ENCODE results near the gene PALLD. TPM values are rescaled to one million over a fixed set of nuclear protein-coding genes. Genes with fewer than 3 reads are reported as not detected.

The PALLD gene
- total and polyA plus RNA-seq, 12 donors = 30.3 to 203 (median 90.5) TPM

- intact Hi-C loops (cut with DNase I) = no loop called here
- Histone ChIP-seq H3K27ac (no peak overlapping the region), H3K4me3 (no peak overlapping the region), H3K4me1 (replicated peaks in 1 of 2) (no peaks in the 10 kb centered on the region), H3K9me3 (replicated peaks in 1 of 3) (no peaks in the 10 kb centered on the region), H3K36me3 (replicated peaks in 1 of 2) (no peaks in the 10 kb centered on the region), H3K27me3 (no peaks in the 10 kb centered on the region)
- TF ChIP-seq, protein P1, sequence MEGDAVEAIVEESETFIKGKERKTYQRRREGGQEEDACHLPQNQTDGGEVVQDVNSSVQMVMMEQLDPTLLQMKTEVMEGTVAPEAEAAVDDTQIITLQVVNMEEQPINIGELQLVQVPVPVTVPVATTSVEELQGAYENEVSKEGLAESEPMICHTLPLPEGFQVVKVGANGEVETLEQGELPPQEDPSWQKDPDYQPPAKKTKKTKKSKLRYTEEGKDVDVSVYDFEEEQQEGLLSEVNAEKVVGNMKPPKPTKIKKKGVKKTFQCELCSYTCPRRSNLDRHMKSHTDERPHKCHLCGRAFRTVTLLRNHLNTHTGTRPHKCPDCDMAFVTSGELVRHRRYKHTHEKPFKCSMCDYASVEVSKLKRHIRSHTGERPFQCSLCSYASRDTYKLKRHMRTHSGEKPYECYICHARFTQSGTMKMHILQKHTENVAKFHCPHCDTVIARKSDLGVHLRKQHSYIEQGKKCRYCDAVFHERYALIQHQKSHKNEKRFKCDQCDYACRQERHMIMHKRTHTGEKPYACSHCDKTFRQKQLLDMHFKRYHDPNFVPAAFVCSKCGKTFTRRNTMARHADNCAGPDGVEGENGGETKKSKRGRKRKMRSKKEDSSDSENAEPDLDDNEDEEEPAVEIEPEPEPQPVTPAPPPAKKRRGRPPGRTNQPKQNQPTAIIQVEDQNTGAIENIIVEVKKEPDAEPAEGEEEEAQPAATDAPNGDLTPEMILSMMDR (IDR thresholded peaks at IDR 0.05) = no peak
- TF ChIP-seq POLR2A (IDR thresholded peaks at IDR 0.05) = no peak
- no peak for DNase-seq
- WGBS, 4 donors = 97% methylated on average over 4 of the region's 4 CpGs
Measured at GRCh38 chr4:168537086-168537485, 40.2 kb downstream of the PALLD start.

- Histone ChIP-seq H3K27me3 (no peaks in the 10 kb centered on the region), H3K36me3 (replicated peaks in 1 of 2) (no peaks in the 10 kb centered on the region), H3K27ac (no peak overlapping the region), H3K4me1 (replicated peaks in 1 of 2) (no peaks in the 10 kb centered on the region), H3K4me3 (no peak overlapping the region), H3K9me3 (replicated peaks in 1 of 3) (no peaks in the 10 kb centered on the region)
- DNase-seq = no peak
- 58 to 73% (median 64%) methylated on average over 3 of the region's 3 CpGs for WGBS, 4 donors
- TF ChIP-seq POLR2A (IDR thresholded peaks at IDR 0.05) = no peak
- TF ChIP-seq, protein P1 (IDR thresholded peaks at IDR 0.05) = no peak
- intact Hi-C loops (cut with DNase I) = no loop called here
Measured at GRCh38 chr4:168537571-168537970, 40.7 kb downstream of the PALLD start.

DNA sequence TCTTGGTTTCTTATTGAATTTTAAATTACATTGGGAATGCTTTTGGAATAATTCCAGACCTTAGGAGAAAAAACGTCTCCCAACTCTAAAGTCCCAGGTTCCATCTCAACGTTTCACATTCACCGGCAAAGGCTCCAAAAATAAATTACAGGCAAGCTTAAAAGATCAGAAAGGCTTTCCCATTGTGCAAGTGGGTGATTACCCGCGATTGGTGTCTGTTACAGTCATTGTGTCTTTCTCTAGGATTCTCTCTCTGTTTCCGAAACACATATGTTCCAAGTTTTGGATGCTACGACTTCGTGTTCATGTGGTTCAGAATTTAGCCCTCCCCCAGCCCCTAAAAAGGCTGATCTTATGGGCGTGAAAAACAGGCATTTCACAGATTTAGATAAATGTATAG is 41.8 kb downstream of the PALLD start:
- Histone ChIP-seq H3K27ac (no peak overlapping the region), H3K27me3 (no peaks in the 10 kb centered on the region), H3K9me3 (replicated peaks in 1 of 3) (no peaks in the 10 kb centered on the region), H3K36me3 (replicated peaks in 1 of 2) (no peaks in the 10 kb centered on the region), H3K4me1 (replicated peaks in 1 of 2) (no peaks in the 10 kb centered on the region), H3K4me3 (no peak overlapping the region)
- no peak for DNase-seq
- intact Hi-C loops (cut with DNase I) = no loop called here
- no peak for TF ChIP-seq POLR2A (IDR thresholded peaks at IDR 0.05)
- TF ChIP-seq, protein P1 (IDR thresholded peaks at IDR 0.05) = no peak
- WGBS, 4 donors = 79 to 82% (median 80%) methylated on average over 9 of the region's 9 CpGs

- H3K27me3 ChIP-seq = no peaks in the 10 kb centered on the region
- no peak overlapping the region for H3K27ac ChIP-seq
- WGBS, 4 donors = 58 to 70% (median 66%) methylated on average over 9 of the region's 9 CpGs
- DNase-seq = no peak
- H3K4me3 ChIP-seq = no peak overlapping the region
- H3K36me3 ChIP-seq (replicated peaks in 1 of 2) = no peaks in the 10 kb centered on the region
- intact Hi-C loops (cut with DNase I) = no loop called here
- no peaks in the 10 kb centered on the region for H3K9me3 ChIP-seq (replicated peaks in 1 of 3)
- H3K4me1 ChIP-seq (replicated peaks in 1 of 2) = no peaks in the 10 kb centered on the region
- no peak for TF ChIP-seq POLR2A (IDR thresholded peaks at IDR 0.05)
- TF ChIP-seq, protein P1 (IDR thresholded peaks at IDR 0.05) = no peak
Measured at GRCh38 chr4:168540086-168540485, 43.2 kb downstream of the PALLD start.
